Measurements from ENCODE around the gene PCDHGA1. TPM values are rescaled to one million over a fixed set of nuclear protein-coding genes. Genes with fewer than 3 reads are reported as not detected.
"Not testable (repeated sequence)": the region's sequence is repeated elsewhere in the genome, so short reads cannot be mapped to it uniquely, and the experiment has no call there.

The PCDHGA1 gene
- total RNA-seq, 1 experiment from 2014 or later = not detected

GRCh38 chr5:141403387-141403786 lies 73.1 kb downstream of the PCDHGA1 start:
- Mint-ChIP-seq H3K27ac (ENCODE audit: unreplicated experiment) (no peak overlapping the region), H3K4me1 (ENCODE audit: low read depth, unreplicated experiment) (peaks cover 22% of the 10 kb centered on the region), H3K36me3 (ENCODE audit: insufficient read depth, unreplicated experiment) (peaks cover 38% of the 10 kb centered on the region), H3K9me3 (ENCODE audit: low read depth, unreplicated experiment) (peaks cover 11% of the 10 kb centered on the region), H3K27me3 (ENCODE audit: unreplicated experiment) (no peaks in the 10 kb centered on the region), H3K4me3 (ENCODE audit: low read depth, unreplicated experiment) (peak overlapping the region; percentile 95)
- intact Hi-C loops (cut with micrococcal nuclease; ENCODE audit: unreplicated experiment) = loop anchor here (2.0 to 5.0 kb wide), 2 partner anchors 74 to 181 kb away; partner anchors contain the start of genes PCDHB14 and PCDHGC3
- CTCF ChIA-PET = interaction anchor here (1.0 to 1.9 kb wide), 9 partner anchors 72 to 617 kb away, joined by 3 to 22 read pairs (median 5); partner anchors contain the start of genes PCDHA1 and PCDHGC3
- no TSS peak for BruUV-seq (replicated peaks)
- no peak for DNase-seq
- TF ChIP-seq CTCF (IDR thresholded peaks at IDR 0.05; ENCODE audit: unreplicated experiment) = no peak

- Mint-ChIP-seq H3K9me3 (ENCODE audit: low read depth, unreplicated experiment) (peaks cover 14% of the 10 kb centered on the region), H3K36me3 (ENCODE audit: insufficient read depth, unreplicated experiment) (peaks cover 34% of the 10 kb centered on the region), H3K4me1 (ENCODE audit: low read depth, unreplicated experiment) (peaks cover 38% of the 10 kb centered on the region), H3K27ac (ENCODE audit: unreplicated experiment) (peak within 1 kb of the TSS; percentile 57), H3K4me3 (ENCODE audit: low read depth, unreplicated experiment) (peak within 1 kb of the TSS; percentile 75)
- BruUV-seq (replicated peaks); intact Hi-C loops (cut with micrococcal nuclease; ENCODE audit: unreplicated experiment); H3K27me3 Mint-ChIP-seq (ENCODE audit: unreplicated experiment): not testable (repeated sequence)
- DNase-seq = peak; percentile 79
- CTCF ChIA-PET = interaction anchor here (0.8 to 2.9 kb wide), 10 partner anchors 10 to 211 kb away, joined by 3 to 20 read pairs (median 7); partner anchors contain the start of genes DIAPH1, PCDHB14, PCDHGB7 and PCDHGC3
- TF ChIP-seq CTCF (IDR thresholded peaks at IDR 0.05; ENCODE audit: unreplicated experiment) = peak; percentile 71
Measured at GRCh38 chr5:141407790-141408505, 77.6 kb downstream of the PCDHGA1 start, which contains the start of gene PCDHGB6. PCDHGB6 (plus strand) TSS chr5:141408021; CDS start chr5:141408203, 182 bp downstream.

GRCh38 chr5:141409598-141410306 lies 79.4 kb downstream of the PCDHGA1 start:
- Mint-ChIP-seq H3K9me3 (ENCODE audit: low read depth, unreplicated experiment) (peaks cover 22% of the 10 kb centered on the region), H3K4me3 (ENCODE audit: low read depth, unreplicated experiment) (peak overlapping the region; percentile 6), H3K27me3 (ENCODE audit: unreplicated experiment) (no peaks in the 10 kb centered on the region), H3K4me1 (ENCODE audit: low read depth, unreplicated experiment) (peaks cover 37% of the 10 kb centered on the region), H3K27ac (ENCODE audit: unreplicated experiment) (no peak overlapping the region), H3K36me3 (ENCODE audit: insufficient read depth, unreplicated experiment) (peaks cover 28% of the 10 kb centered on the region)
- CTCF ChIA-PET = no interaction called here
- TF ChIP-seq CTCF (IDR thresholded peaks at IDR 0.05; ENCODE audit: unreplicated experiment) = no peak
- intact Hi-C loops (cut with micrococcal nuclease; ENCODE audit: unreplicated experiment) = no loop called here
- DNase-seq = no peak
- BruUV-seq (replicated peaks) = no TSS peak

- Mint-ChIP-seq H3K9me3 (ENCODE audit: low read depth, unreplicated experiment) (peaks cover 16% of the 10 kb centered on the region), H3K36me3 (ENCODE audit: insufficient read depth, unreplicated experiment) (peaks cover 27% of the 10 kb centered on the region), H3K27me3 (ENCODE audit: unreplicated experiment) (no peaks in the 10 kb centered on the region), H3K4me3 (ENCODE audit: low read depth, unreplicated experiment) (no peak overlapping the region), H3K27ac (ENCODE audit: unreplicated experiment) (no peak overlapping the region), H3K4me1 (ENCODE audit: low read depth, unreplicated experiment) (peaks cover 21% of the 10 kb centered on the region)
- CTCF ChIA-PET = no interaction called here
- DNase-seq = no peak
- BruUV-seq (replicated peaks) = no TSS peak
- no peak for TF ChIP-seq CTCF (IDR thresholded peaks at IDR 0.05; ENCODE audit: unreplicated experiment)
- intact Hi-C loops (cut with micrococcal nuclease; ENCODE audit: unreplicated experiment) = no loop called here
Measured at GRCh38 chr5:141411575-141411974, 81.3 kb downstream of the PCDHGA1 start.
